Type B pancreatic cell (in vitro differentiated cells): Measurements from ENCODE around the gene ARMH2. TPM values are rescaled to one million over a fixed set of nuclear protein-coding genes. Genes with fewer than 3 reads are reported as not detected.

Source experiments
- DNase-seq: peaks from one replicate; pipeline ENCODE4 v3.0.0; 2021; ENCODE audit warnings: mixed read lengths; ENCODE audit not compliant: unreplicated experiment; ENCODE audit errors: extremely low spot score
- H3K27ac Mint-ChIP-seq: 2 replicates; pipeline ENCODE4 v1.8.0; 2021; ENCODE audit warnings: mild to moderate bottlenecking, mixed read lengths
- H3K27me3 Mint-ChIP-seq: 2 replicates; pipeline ENCODE4 v1.8.0; 2021; ENCODE audit warnings: mixed read lengths
- H3K36me3 Mint-ChIP-seq: 2 replicates; pipeline ENCODE4 v1.8.0; 2021; ENCODE audit warnings: mixed read lengths
- H3K4me1 Mint-ChIP-seq: one replicate; pipeline ENCODE4 v1.8.0; 2021; ENCODE audit warnings: mixed read lengths; ENCODE audit not compliant: unreplicated experiment
- H3K4me3 Mint-ChIP-seq: 2 replicates; pipeline ENCODE4 v1.8.0; 2021; ENCODE audit warnings: mild to moderate bottlenecking, mixed read lengths
- H3K9me3 Mint-ChIP-seq: 2 replicates; pipeline ENCODE4 v1.8.0; 2021; ENCODE audit warnings: mixed read lengths
- CTCF ChIP-seq: fragments of 200-600 bp; sonication (generic); conservative IDR thresholded peaks from 2 replicates; pipeline ENCODE4 v1.5.0; 2021; ENCODE audit warnings: antibody characterized with exemption, mild to moderate bottlenecking
- total RNA-seq: library from RNA; stranded (reverse); gene quantifications from 2 replicates; pipeline ENCODE4 v1.2.1, GENCODE V29; 2021; ENCODE audit warnings: low replicate concordance

ARMH2 gene
- total RNA-seq, 1 donor from 2014 or later: not detected

- Mint-ChIP-seq H3K27ac (no peak overlapping the region), H3K27me3 (no peaks in the 10 kb centered on the region), H3K4me3 (no peak overlapping the region), H3K36me3 (no peaks in the 10 kb centered on the region), H3K4me1 (peaks cover 19% of the 10 kb centered on the region), H3K9me3 (no peaks in the 10 kb centered on the region)
- TF ChIP-seq CTCF: no peak
- DNase-seq: no peak
Observed at GRCh38 chr6:24844061-24844460, 45.3 kb upstream of the ARMH2 start.

GRCh38 chr6:24840187-24840586, 41.5 kb upstream of the ARMH2 start:
- H3K4me3 Mint-ChIP-seq: no peak overlapping the region
- no peaks in the 10 kb centered on the region for H3K9me3 Mint-ChIP-seq
- H3K27me3 Mint-ChIP-seq: no peaks in the 10 kb centered on the region
- no peak overlapping the region for H3K27ac Mint-ChIP-seq
- H3K4me1 Mint-ChIP-seq: peaks cover 12% of the 10 kb centered on the region
- TF ChIP-seq CTCF: no peak
- no peaks in the 10 kb centered on the region for H3K36me3 Mint-ChIP-seq
- DNase-seq: no peak

GRCh38 chr6:24838994-24839393, 40.3 kb upstream of the ARMH2 start:
- Mint-ChIP-seq H3K27me3 (no peaks in the 10 kb centered on the region), H3K27ac (no peak overlapping the region), H3K4me3 (no peak overlapping the region), H3K4me1 (peaks cover 9% of the 10 kb centered on the region), H3K9me3 (no peaks in the 10 kb centered on the region), H3K36me3 (no peaks in the 10 kb centered on the region)
- TF ChIP-seq CTCF: no peak
- DNase-seq: no peak

- H3K9me3 Mint-ChIP-seq: no peaks in the 10 kb centered on the region
Observed at GRCh38 chr6:24838081-24838480, 39.4 kb upstream of the ARMH2 start.

GRCh38 chr6:24836109-24836508, 37.4 kb upstream of the ARMH2 start:
- no peak for TF ChIP-seq CTCF
- Mint-ChIP-seq H3K27me3 (no peaks in the 10 kb centered on the region), H3K9me3 (no peaks in the 10 kb centered on the region), H3K27ac (no peak overlapping the region), H3K36me3 (no peaks in the 10 kb centered on the region), H3K4me3 (no peak overlapping the region), H3K4me1 (peaks cover 16% of the 10 kb centered on the region)
- DNase-seq: no peak

More at GRCh38 chr6:24838081-24838480, 39.4 kb upstream of the ARMH2 start:
- TF ChIP-seq CTCF: no peak
- Mint-ChIP-seq H3K4me3 (no peak overlapping the region), H3K27me3 (no peaks in the 10 kb centered on the region), H3K27ac (no peak overlapping the region), H3K36me3 (no peaks in the 10 kb centered on the region), H3K4me1 (peaks cover under 1% of the 10 kb centered on the region)
- DNase-seq: no peak
